Testis (tissue), 3 donors: ENCODE data around the gene KCNK4. TPM values are rescaled to one million over a fixed set of nuclear protein-coding genes. Genes with fewer than 3 reads are reported as not detected.
"Not testable (repeated sequence)": the region's sequence is repeated elsewhere in the genome, so short reads cannot be mapped to it uniquely, and the experiment has no call there.

Source experiments
- DNase-seq: peaks from one replicate; pipeline ENCODE4 v3.0.0-alpha.2; 2019
- H3K27ac ChIP-seq, 2 donors: fragments of 200-600 bp; sonication (generic); one replicate each; pipeline ENCODE4 v1.5.1; 2019
- H3K27me3 ChIP-seq: fragments of 200-600 bp; sonication (generic); one replicate; pipeline ENCODE4 v1.5.1; 2019
- H3K36me3 ChIP-seq: fragments of 200-600 bp; sonication (generic); one replicate; pipeline ENCODE4 v1.5.1; 2017; ENCODE audit warnings: low read depth; ENCODE audit errors: missing control alignments
- H3K4me1 ChIP-seq: fragments of 200-600 bp; sonication (generic); one replicate; pipeline ENCODE4 v1.5.1; 2019
- H3K4me3 ChIP-seq, 2 donors: fragments of 200-600 bp; sonication (generic); one replicate each; pipeline ENCODE4 v1.5.1; 2017 to 2019
- H3K9me3 ChIP-seq: fragments of 200-600 bp; sonication (generic); one replicate; pipeline ENCODE4 v1.5.1; 2017
- CTCF ChIP-seq, 3 experiments: fragments of 450-650 bp in 2 of 3; fragments of 200-600 bp in 1 of 3; sonication (generic) in 1 of 3; IDR thresholded peaks; one replicate each; pipeline ENCODE4 v1.5.1; 2016 to 2019; ENCODE audit warnings: antibody characterized with exemption in 3 of 3, mild to moderate bottlenecking in 2 of 3, moderate library complexity in 1 of 3
- POLR2A ChIP-seq: fragments of 450-650 bp; IDR thresholded peaks from one replicate; pipeline ENCODE4 v1.6.1; 2017; ENCODE audit warnings: antibody characterized with exemption, mild to moderate bottlenecking, moderate library complexity
- WGBS, 2 donors: methylation state at CpG; one replicate each; pipeline ENCODE4 v1.1.5; 2018; 5-methylcytosine and 5-hydroxymethylcytosine counted together
- intact Hi-C: fragments of 100-400 bp; cut with DNase I; formaldehyde crosslinking; loops from one replicate; pipeline ENCODE4 v1.15.1; 2023; ENCODE audit warnings: low total_unique reads
- polyA plus RNA-seq: library from polyadenylated mRNA; stranded (reverse); fragments of 350-450 nt; fragmentation: Illumina TruSeq; extraction: RNeasy Lipid Tissue Mini Kit (QIAGEN cat#74804); gene quantifications from one replicate; pipeline ENCODE4 v1.2.3, GENCODE V29; 2014; ENCODE audit warnings: low read depth, low replicate concordance; ENCODE audit not compliant: insufficient read depth
- total RNA-seq, 2 donors: library from RNA; depleted of rRNA; stranded (reverse); fragments of >200 nt; gene quantifications; one replicate each; pipeline ENCODE4 v1.2.3, GENCODE V29; 2016

The KCNK4 gene
- total and polyA plus RNA-seq, 3 donors from 2014 or later = 0.24 TPM; not detected in 2

GRCh38 chr11:64312947-64313346 is 21.8 kb downstream of the KCNK4 start:
- 88% methylated on average over 10 of the region's 10 CpGs for WGBS, 2 donors
- DNase-seq = no peak
- TF ChIP-seq POLR2A (no peak), CTCF (IDR thresholded peaks at IDR 0.05) (no peak)
- Histone ChIP-seq H3K27ac (no peak overlapping the region), H3K9me3 (no peaks in the 10 kb centered on the region), H3K36me3 (no peaks in the 10 kb centered on the region), H3K4me1 (no peaks in the 10 kb centered on the region), H3K4me3 (no peak overlapping the region), H3K27me3 (no peaks in the 10 kb centered on the region)
- intact Hi-C loops = no loop called here

GRCh38 chr11:64313491-64314145 is 22.5 kb downstream of the KCNK4 start:
- H3K9me3 ChIP-seq = no peaks in the 10 kb centered on the region
- 70 to 77% methylated on average over 10 to 16 of the region's 18 CpGs for WGBS, 2 donors
- no peak overlapping the region for H3K4me3 ChIP-seq
- TF ChIP-seq POLR2A = no peak
- H3K4me1 ChIP-seq = no peaks in the 10 kb centered on the region
- intact Hi-C loops = no loop called here
- H3K36me3 ChIP-seq = no peaks in the 10 kb centered on the region
- no peaks in the 10 kb centered on the region for H3K27me3 ChIP-seq
- peak; percentile 55 for DNase-seq
- H3K27ac ChIP-seq = peak overlapping the region; percentile 42 to 71

- Histone ChIP-seq H3K36me3 (no peaks in the 10 kb centered on the region), H3K4me1 (peaks cover 6% of the 10 kb centered on the region), H3K4me3 (no peak overlapping the region), H3K27ac (peak overlapping the region; percentile 42 to 71), H3K27me3 (no peaks in the 10 kb centered on the region), H3K9me3 (no peaks in the 10 kb centered on the region)
- TF ChIP-seq CTCF (IDR thresholded peaks at IDR 0.05) = no peak
- no peak for DNase-seq
- 76 to 79% methylated on average over 9 to 19 of the region's 19 CpGs for WGBS, 2 donors
- intact Hi-C loops = no loop called here
Observed at GRCh38 chr11:64314146-64314804, 23.2 kb downstream of the KCNK4 start.

- 85 to 87% methylated on average over 17 to 22 of the region's 24 CpGs for WGBS, 2 donors
- intact Hi-C loops = no loop called here
- Histone ChIP-seq H3K27me3 (no peaks in the 10 kb centered on the region), H3K4me1 (peaks cover 9% of the 10 kb centered on the region), H3K4me3 (no peak overlapping the region), H3K36me3 (no peaks in the 10 kb centered on the region), H3K27ac (no peak overlapping the region), H3K9me3 (no peaks in the 10 kb centered on the region)
- DNase-seq = no peak
- TF ChIP-seq POLR2A (no peak), CTCF (IDR thresholded peaks at IDR 0.05) (no peak)
Observed at GRCh38 chr11:64314805-64315561, 23.9 kb downstream of the KCNK4 start.

- H3K27ac ChIP-seq = peak overlapping the region in 1 of 2 donors; percentile 98
- DNase-seq, H3K27me3 ChIP-seq, H3K4me3 ChIP-seq, H3K9me3 ChIP-seq, H3K4me1 ChIP-seq, intact Hi-C loops, H3K36me3 ChIP-seq: not testable (repeated sequence)
- WGBS, 2 donors = 23 to 66% methylated on average over 2 to 22 of the region's 25 CpGs
Observed at GRCh38 chr11:64315667-64316526, 24.8 kb downstream of the KCNK4 start.
